ENCODE measurements around the gene MYPN. TPM values are rescaled to one million over a fixed set of nuclear protein-coding genes. Genes with fewer than 3 reads are reported as not detected.

MYPN gene
- total RNA-seq, 1 experiment from 2014 or later, result not detected

GRCh38 chr10:68261132-68261856 is 152.0 kb downstream of the MYPN start:
- Histone ChIP-seq H3K4me3 (ENCODE audit: insufficient read depth, low read depth, low read length) (no peak overlapping the region), H3K36me3 (replicated peaks; ENCODE audit: control insufficient read depth, insufficient read depth, low read length) (no peaks in the 10 kb centered on the region), H3K27me3 (ENCODE audit: control insufficient read depth, insufficient read depth, low read length) (no peaks in the 10 kb centered on the region)
- no peak for DNase-seq

Other genes starting within 250 kb of the MYPN start
- 30.0 and 54.2 TPM in 2 replicates for gene SIRT1, start 224.8 kb upstream of the MYPN start, total RNA-seq (2014; rRNA removed; shearing (Covaris generic))
- gene HERC4, start 34.2 kb upstream of the MYPN start, total RNA-seq (2014; rRNA removed; shearing (Covaris generic)), result 16.2 and 27.8 TPM in 2 replicates
- 0.15 TPM in 1 of 2 replicates, not detected in the other for gene ATOH7, start 122.6 kb downstream of the MYPN start, total RNA-seq (2014; rRNA removed; shearing (Covaris generic))
- gene HNRNPH3, start 222.6 kb downstream of the MYPN start, total RNA-seq (2014; rRNA removed; shearing (Covaris generic)), result 12.5 and 21.9 TPM in 2 replicates
- gene PBLD, start 223.4 kb downstream of the MYPN start, total RNA-seq (2014; rRNA removed; shearing (Covaris generic)), result 1.4 and 3.4 TPM in 2 replicates